ENCODE results near the gene PTPRN2.

Gene PTPRN2

GRCh38 chr7:158111049-158111751 lies 476.4 kb downstream of the PTPRN2 start:
- no peak overlapping the region for H3K4me3 ChIP-seq (ENCODE audit: low read depth, low read length)

GRCh38 chr7:158110661-158111048 lies 477.0 kb downstream of the PTPRN2 start:
- H3K4me3 ChIP-seq (ENCODE audit: low read depth, low read length) = no peak overlapping the region

DNA sequence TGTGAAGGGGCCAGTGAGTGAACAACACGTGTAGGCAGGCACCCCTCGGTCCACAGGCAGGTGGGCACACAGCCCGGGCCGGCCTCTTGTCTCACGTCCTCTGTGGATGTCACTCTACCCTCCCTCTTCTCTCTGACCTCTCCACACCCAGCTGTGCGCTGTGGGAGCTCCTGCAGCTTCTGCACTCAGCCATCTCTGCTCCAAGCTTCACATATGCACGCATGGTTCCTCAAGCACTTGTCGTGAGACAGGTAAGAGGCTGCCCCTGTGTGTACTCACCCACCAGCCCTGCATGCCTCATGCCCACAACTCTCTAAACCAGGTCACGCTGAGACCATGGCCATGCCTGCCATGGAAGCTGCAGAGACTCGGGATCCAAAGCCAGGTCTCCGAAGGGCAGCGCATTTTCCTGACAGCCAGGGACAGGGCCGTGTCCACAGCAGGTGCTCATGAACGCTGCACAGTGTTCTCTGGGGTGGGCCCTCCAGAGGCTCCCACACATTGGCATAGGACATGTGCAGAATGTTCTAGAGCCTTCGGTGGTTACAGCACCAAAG lies 477.5 kb downstream of the PTPRN2 start:
- H3K4me3 ChIP-seq (ENCODE audit: low read depth, low read length) = no peak overlapping the region

DNA sequence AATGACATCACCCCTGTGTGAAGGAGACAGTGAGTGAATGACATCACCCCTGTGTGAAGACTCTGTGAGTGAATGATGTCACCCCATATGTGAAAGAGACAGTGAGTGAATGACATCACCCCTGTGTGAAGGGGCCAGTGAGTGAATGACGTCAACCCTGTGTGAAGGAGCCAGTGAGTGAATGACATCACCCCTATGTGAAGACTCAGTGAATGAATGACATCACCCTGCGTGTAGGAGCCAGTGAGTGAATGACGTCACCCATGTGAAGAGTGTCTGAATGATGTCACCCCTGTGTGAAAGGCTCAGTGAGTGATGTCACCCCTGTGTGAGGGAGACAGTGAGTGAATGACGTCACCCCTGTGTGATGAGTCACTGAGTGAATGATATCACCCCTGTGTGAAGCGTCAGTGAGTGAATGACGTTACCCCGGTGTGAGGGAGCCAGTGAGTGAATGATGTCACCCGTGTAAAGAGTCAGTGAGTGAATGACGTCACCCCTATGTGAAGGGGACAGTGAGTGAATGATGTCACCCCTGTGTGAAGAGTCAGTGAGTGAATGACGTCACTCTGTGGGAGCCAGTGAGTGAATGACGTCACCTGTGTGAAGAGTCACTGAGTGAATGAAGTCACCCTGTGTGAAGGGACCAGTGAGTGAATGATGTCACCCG lies 478.1 kb downstream of the PTPRN2 start:
- no peak overlapping the region for H3K4me3 ChIP-seq (ENCODE audit: low read depth, low read length)

GRCh38 chr7:158108646-158109293 lies 478.9 kb downstream of the PTPRN2 start:
- no peak overlapping the region for H3K4me3 ChIP-seq (ENCODE audit: low read depth, low read length)

GRCh38 chr7:158107806-158108205 lies 479.8 kb downstream of the PTPRN2 start:
- no peak overlapping the region for H3K4me3 ChIP-seq (ENCODE audit: low read depth, low read length)

DNA sequence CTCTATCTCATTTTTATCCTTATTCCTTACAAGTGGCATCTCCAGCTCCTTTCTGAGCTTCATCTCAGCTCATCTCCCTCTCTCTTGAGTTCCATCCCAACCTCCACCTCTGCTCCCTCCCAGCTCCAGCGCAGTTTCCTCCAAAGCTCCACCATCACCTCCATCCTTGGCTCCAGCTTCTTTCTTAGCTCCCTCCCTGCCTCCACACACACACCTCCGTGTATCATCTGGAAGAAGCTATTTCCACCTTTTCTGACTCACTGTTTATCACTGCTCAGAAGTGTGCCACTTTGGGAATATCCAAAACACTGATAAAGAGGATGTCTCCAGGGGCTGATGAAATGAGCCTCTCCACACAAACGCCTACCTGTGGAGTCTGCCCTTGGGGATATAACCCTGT lies 481.4 kb downstream of the PTPRN2 start:
- no peak overlapping the region for H3K4me3 ChIP-seq (ENCODE audit: low read depth, low read length)

- no peak overlapping the region for H3K4me3 ChIP-seq (ENCODE audit: low read depth, low read length)
These were observed 484.2 kb downstream of the PTPRN2 start for GRCh38 chr7:158103378-158103777.

DNA sequence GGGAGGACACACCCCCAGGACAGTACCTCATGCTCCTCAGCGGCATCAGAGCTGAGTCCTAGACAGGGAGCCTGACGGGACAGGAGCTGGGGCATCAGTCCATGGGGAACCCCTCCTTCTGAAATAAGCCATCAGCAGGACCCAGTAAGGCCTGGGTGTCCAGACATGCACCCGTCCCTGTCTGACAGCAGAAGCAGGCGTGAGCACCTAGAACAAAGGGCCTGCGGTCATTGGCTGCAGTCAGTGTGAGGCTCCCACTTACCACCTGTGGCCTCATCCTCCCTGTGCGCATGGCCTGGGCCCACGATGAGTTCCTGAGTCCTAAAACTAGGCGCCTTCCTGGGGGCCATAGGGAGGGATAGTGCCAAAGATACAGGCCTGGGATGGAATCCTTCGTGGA lies 484.7 kb downstream of the PTPRN2 start:
- no peak overlapping the region for H3K4me3 ChIP-seq (ENCODE audit: low read depth, low read length)

- no peak overlapping the region for H3K4me3 ChIP-seq (ENCODE audit: low read depth, low read length)
These were observed 485.7 kb downstream of the PTPRN2 start for GRCh38 chr7:158101821-158102450.

GRCh38 chr7:158098125-158099030 lies 489.2 kb downstream of the PTPRN2 start:
- H3K4me3 ChIP-seq (ENCODE audit: low read depth, low read length) = no peak overlapping the region

DNA sequence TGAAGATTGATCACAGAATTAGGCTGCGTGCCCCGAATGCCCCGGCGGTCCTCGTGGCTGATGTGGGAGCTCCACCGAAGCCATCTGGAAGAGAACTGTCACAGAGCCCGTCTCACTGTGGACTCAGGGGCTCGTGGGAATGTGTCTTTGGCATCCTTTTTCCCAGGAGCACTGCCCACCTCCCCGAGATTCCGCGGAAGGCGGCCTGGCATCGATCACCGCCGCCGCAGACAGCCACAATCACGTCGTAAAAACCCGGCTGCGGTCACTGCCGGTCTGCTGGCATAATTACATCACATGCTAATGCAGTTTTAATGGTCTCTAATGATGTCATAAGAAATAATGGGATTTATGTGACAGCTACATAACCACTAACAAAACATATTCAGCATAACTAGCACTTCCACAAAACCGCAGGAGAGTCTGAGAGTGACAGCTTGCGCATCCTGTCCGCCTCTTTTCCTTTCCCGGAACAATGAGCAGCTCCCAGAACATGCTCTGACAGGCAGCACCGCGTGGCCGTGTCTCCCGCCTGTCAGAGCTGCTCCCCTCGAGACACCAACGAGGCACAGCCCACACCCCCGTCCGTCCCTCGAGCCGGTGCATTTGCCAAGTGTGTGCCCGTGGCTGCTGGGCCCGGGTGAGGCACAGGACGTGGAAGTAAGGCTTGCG lies 490.0 kb downstream of the PTPRN2 start:
- no peak overlapping the region for H3K4me3 ChIP-seq (ENCODE audit: low read depth, low read length)

GRCh38 chr7:158097106-158097452 lies 490.5 kb downstream of the PTPRN2 start:
- no peak overlapping the region for H3K4me3 ChIP-seq (ENCODE audit: low read depth, low read length)

DNA sequence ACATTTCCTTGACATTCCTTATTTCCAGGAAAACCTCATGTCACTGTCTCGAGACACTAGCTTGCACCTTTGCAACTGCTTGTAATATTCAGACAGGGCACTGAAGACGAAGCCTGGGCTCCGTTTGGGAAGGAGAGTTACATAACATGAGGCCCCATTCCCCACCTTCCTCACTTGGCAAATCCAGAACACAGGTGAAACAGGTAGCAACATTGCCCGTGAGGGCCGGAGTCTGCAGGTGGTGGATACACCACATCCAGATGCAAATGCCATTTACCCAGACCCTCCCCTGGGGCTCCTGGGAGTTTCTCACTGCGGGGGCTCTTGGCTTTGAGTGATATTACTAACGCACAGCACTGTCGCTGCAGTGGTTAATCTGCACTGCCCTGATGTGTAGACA lies 491.0 kb downstream of the PTPRN2 start:
- H3K4me3 ChIP-seq (ENCODE audit: low read depth, low read length) = no peak overlapping the region

GRCh38 chr7:158094671-158095226 lies 492.9 kb downstream of the PTPRN2 start:
- H3K4me3 ChIP-seq (ENCODE audit: low read depth, low read length) = no peak overlapping the region

GRCh38 chr7:158094046-158094445 lies 493.6 kb downstream of the PTPRN2 start:
- no peak overlapping the region for H3K4me3 ChIP-seq (ENCODE audit: low read depth, low read length)

DNA sequence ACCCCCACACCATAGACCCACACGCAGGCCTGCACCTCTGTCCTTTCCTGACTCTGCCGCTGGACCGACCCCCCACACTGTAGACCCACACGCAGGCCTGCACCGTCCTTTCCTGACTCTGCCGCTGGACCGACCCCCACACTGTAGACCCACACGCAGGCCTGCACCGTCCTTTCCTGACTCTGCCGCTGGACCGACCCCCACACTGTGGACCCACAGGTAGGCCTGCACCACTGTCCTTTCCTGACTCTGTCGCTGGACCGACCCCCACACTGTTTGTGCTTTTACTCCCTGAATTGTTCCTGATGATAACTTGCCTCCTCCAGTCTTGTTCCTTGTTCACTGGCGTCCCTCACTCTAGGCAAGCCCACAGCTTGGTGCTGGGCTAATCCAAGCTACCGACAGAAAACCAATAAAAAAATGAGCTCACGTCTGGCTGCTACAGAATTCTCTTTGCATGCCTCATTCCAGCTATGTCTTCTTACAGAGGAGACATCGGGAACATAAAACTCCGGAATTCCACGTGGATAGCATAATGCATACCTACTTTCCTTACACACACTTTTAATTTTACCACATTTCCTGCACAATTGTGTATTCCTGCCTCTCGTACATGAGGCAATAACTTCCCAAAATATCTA lies 494.3 kb downstream of the PTPRN2 start:
- H3K4me3 ChIP-seq (ENCODE audit: low read depth, low read length) = no peak overlapping the region

- H3K4me3 ChIP-seq (ENCODE audit: low read depth, low read length) = no peak overlapping the region
These were observed 500.4 kb downstream of the PTPRN2 start for GRCh38 chr7:158087196-158087595.

All from iPS-11a (cell line).